ENCODE measurements around the gene GRB10. TPM values are rescaled to one million over a fixed set of nuclear protein-coding genes. Genes with fewer than 3 reads are reported as not detected.

GRB10 gene
- total RNA-seq, 8 experiments from 2014 or later: 14.7 to 38.6 (median 30.9) TPM

DNA sequence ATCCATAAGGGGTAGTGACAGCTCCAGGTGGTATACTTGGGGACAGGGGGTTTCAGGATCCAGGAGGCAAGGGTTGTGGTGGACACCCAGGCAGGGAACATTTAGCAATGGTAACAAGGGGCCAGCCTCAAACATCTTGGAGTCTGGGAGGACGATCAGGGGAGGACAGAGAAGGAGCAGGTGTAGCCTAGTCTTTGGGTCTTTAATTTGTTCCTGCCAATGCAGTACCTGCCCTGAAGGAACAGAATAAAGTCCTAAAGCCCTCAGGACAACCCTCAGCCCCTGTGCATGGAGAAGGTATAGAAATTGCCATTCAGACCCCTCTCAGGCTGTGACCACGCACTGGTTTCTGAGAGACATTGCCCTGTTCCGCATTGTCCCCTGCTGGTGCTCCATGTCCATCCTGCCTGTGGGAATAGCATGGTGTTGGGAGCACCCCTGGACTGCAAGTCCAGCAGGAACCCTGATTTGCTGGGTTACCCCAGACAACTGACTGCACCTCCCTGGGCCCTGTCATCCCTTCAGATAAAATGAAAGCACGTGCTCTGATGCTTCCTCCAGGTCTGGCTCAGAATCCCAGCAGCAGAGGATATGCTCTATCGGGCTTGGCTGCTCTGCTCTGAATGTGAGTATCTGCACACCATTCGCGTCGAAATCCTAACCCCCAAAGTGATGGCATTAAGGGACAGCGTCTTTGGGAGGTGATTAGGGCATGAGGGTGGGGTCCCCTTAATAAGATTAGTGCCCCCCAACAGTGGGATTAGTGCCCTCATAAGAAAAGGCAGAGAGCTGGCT, 241.7 kb downstream of the GRB10 start:
- in situ Hi-C loops (cut with MboI; ENCODE audit: low pct_unique_long_range_greater_than_20kb in 2 of 9, low sequenced_read_pairs in 9 of 9, unreplicated experiment in 9 of 9): no loop called here
- H3K4me1 ChIP-seq (replicated peaks in 1 of 2): peaks cover 0 to 10% of the 10 kb centered on the region in 2 donors
- WGBS, 10 experiments: 20 to 100% (median 91%) methylated on average over 1 to 7 of the region's 9 CpGs; no CpG with 5 or more reads in 3 of the 10 experiments
- H3K27ac ChIP-seq: no peak overlapping the region
- H3K4me3 ChIP-seq: no peak overlapping the region
- no peak for ATAC-seq (replicated peaks in 6 of 8)

Other genes starting within 250 kb of the GRB10 start
- 1 to 10 TPM in 5 of 8 experiments, not detected in 3; 3.2 to 8.2 (median 4.0) TPM for gene DDC, start 217.5 kb downstream of the GRB10 start, total RNA-seq